Nephron (organoid): ENCODE results near the gene GDPD5.

Experiments used
- H3K27ac Mint-ChIP-seq, 3 experiments: 2 replicates each; pipeline ENCODE4 v1.8.0; 2020; ENCODE audit warnings: mixed read lengths in 3 of 3, mild to moderate bottlenecking in 2 of 3, moderate library complexity in 1 of 3
- H3K27me3 Mint-ChIP-seq: 2 replicates; pipeline ENCODE4 v1.8.0; 2021; ENCODE audit warnings: low read depth, mild to moderate bottlenecking, moderate library complexity, mixed read lengths
- H3K36me3 Mint-ChIP-seq: 2 replicates; pipeline ENCODE4 v1.8.0; 2020; ENCODE audit warnings: low read depth, mixed read lengths
- H3K4me1 Mint-ChIP-seq: 2 replicates; pipeline ENCODE4 v1.8.0; 2020; ENCODE audit warnings: mixed read lengths
- H3K4me3 Mint-ChIP-seq, 3 experiments: 2 replicates each; pipeline ENCODE4 v1.8.0; 2020; ENCODE audit warnings: mild to moderate bottlenecking in 3 of 3, mixed read lengths in 3 of 3, moderate library complexity in 2 of 3
- H3K9me3 Mint-ChIP-seq: 2 replicates; pipeline ENCODE4 v1.8.0; 2020; ENCODE audit warnings: mixed read lengths
- TF ChIP-seq, protein P1 (sequence below), 3 experiments: fragments of 200-600 bp; sonication (generic); IDR thresholded peaks; one replicate each; pipeline ENCODE4 v1.5.0; 2021; ENCODE audit warnings: antibody characterized with exemption in 3 of 3; ENCODE audit not compliant: unreplicated experiment in 3 of 3

GDPD5 gene

DNA sequence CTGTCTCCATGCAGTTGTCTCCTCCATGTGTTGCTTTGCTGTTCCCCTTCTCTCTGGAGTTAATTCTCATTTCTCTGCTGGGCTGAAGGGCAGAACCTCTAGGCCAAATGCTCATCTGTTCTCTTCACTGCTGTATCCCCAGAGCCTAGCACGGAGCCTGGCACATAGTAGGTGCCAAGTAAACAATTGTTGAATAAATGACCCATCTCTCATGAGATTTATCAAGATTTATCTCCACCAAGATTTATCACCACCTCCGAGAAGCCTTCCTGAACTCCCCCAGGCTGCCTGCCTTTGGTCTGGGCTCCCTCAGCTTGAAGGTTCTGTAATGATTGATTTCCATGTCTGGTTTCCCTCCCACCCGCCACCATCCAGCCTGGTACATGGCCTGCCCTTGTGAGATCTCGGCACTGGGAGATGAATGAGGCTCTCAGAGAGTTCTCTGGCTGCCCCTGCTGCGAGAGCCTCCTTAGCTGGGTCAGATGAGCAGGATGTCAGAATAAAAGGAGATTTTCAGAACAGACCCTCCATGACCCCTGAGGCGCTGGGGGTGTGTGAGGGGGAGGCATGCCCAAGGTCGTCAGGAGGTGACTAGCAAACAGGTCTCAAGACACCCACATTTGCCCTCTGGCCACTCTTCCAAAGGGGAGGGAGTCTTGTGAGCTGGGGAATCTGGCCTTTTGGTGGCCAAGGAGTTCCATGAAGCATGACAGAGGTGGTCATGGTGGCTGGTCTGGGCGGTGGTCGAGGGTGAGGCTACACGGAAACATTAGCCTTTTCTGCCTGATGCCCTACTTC lies 2.4 kb upstream of the GDPD5 start:
- Mint-ChIP-seq H3K36me3 (no peaks in the 10 kb centered on the region), H3K4me1 (peaks cover 7% of the 10 kb centered on the region), H3K4me3 (peak overlapping the region; percentile 85 to 86 (median 86)), H3K9me3 (no peaks in the 10 kb centered on the region), H3K27me3 (peaks cover 35% of the 10 kb centered on the region), H3K27ac (peak overlapping the region in 1 of 3 experiments; percentile 64)
- TF ChIP-seq, protein P1, sequence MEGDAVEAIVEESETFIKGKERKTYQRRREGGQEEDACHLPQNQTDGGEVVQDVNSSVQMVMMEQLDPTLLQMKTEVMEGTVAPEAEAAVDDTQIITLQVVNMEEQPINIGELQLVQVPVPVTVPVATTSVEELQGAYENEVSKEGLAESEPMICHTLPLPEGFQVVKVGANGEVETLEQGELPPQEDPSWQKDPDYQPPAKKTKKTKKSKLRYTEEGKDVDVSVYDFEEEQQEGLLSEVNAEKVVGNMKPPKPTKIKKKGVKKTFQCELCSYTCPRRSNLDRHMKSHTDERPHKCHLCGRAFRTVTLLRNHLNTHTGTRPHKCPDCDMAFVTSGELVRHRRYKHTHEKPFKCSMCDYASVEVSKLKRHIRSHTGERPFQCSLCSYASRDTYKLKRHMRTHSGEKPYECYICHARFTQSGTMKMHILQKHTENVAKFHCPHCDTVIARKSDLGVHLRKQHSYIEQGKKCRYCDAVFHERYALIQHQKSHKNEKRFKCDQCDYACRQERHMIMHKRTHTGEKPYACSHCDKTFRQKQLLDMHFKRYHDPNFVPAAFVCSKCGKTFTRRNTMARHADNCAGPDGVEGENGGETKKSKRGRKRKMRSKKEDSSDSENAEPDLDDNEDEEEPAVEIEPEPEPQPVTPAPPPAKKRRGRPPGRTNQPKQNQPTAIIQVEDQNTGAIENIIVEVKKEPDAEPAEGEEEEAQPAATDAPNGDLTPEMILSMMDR (IDR thresholded peaks at IDR 0.05; ENCODE audit: unreplicated experiment in 3 of 3), result no peak

DNA sequence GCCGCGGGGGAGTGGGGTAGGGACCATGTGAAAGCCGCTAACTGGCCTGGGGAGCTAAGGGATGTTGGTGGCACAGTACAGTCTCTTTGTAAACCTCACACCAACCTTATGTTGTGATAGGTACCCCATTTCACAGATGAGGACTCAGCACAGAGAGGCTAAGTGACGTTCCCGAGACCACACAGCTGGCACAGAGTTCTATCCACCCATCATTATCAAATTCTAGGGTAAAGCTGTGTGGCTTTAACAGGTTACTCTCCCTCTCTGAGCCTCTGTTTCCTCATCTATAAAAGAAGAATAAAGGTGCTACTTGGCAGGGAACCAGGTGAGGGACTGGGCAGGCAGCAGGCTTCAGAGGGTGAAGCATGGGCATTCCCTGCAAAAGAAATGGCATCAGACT lies 1.4 kb upstream of the GDPD5 start:
- H3K9me3 Mint-ChIP-seq, result no peaks in the 10 kb centered on the region
- peak overlapping the region; percentile 85 to 86 (median 86) for H3K4me3 Mint-ChIP-seq
- no peaks in the 10 kb centered on the region for H3K36me3 Mint-ChIP-seq
- TF ChIP-seq, protein P1 (IDR thresholded peaks at IDR 0.05; ENCODE audit: unreplicated experiment in 3 of 3), result no peak
- H3K27me3 Mint-ChIP-seq, result peaks cover 44% of the 10 kb centered on the region
- H3K27ac Mint-ChIP-seq, result no peak overlapping the region
- peaks cover 7% of the 10 kb centered on the region for H3K4me1 Mint-ChIP-seq

DNA sequence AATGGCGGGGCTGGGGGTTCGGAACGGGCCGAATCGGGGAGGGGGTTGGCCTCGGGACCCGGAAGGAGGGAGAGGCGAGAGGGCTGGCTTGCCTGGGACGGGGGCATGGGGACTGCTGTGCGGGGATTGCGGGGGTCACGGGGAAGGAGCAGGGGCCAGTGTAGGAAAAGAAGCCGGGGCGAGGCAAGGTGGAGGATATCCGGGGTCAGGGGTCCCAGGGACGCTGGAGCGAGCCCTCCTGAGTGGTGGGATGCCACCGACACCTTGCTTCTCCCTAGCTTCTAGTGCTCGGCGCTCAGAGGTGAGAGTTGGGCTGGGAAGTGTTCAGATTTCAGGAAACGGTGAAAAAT lies 426 bp upstream of the GDPD5 start:
- no peaks in the 10 kb centered on the region for H3K36me3 Mint-ChIP-seq
- TF ChIP-seq, protein P1 (IDR thresholded peaks at IDR 0.05; ENCODE audit: unreplicated experiment in 3 of 3), result no peak
- H3K4me3 Mint-ChIP-seq, result peak overlapping the region; percentile 85 to 86 (median 86)
- peaks cover 7% of the 10 kb centered on the region for H3K4me1 Mint-ChIP-seq
- peak overlapping the region in 1 of 3 experiments; percentile 21 for H3K27ac Mint-ChIP-seq
- peaks cover 48% of the 10 kb centered on the region for H3K27me3 Mint-ChIP-seq
- no peaks in the 10 kb centered on the region for H3K9me3 Mint-ChIP-seq

DNA sequence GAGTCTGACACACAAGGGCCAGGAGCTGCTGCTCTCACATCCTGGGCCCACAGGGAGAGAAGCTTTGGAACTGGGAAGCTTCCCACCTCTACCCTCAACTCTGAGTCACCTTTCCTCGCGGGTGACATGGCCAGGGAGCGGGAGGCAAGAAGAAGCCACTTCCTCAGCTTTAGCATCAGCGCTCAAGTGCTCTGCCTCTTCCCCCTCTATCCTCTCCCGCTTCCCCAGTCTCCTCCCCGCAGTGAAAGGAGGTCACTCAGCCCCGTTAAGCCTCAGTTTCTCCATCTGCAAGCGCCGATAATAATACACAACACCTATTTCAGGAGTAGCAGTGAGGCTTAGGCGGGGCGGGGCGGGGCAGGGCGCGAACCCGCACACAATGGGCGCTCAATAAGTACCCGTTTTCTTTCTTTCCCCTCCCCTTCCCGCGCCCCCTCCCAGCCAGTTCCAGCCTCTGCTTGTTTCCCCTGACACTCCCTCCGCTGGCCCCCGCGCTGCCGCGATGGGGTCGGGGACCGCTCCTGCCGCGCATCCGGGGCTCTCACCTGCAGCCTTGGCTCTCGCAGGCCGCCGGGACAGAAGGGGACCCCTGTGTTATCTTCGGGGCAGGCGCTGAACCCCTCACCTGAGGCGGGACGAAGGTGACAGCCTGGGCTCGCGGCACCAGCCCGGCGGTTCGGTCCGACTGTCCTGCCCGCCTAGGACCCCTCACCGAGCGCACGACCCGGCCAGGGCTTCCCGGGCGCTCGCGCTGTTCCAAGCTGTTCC lies 892 bp downstream of the GDPD5 start:
- Mint-ChIP-seq H3K36me3 (no peaks in the 10 kb centered on the region), H3K4me1 (peaks cover 12% of the 10 kb centered on the region), H3K27me3 (peaks cover 48% of the 10 kb centered on the region), H3K27ac (peak overlapping the region in 1 of 3 experiments; percentile 18), H3K4me3 (peak overlapping the region; percentile 78 to 85 (median 84)), H3K9me3 (no peaks in the 10 kb centered on the region)
- TF ChIP-seq, protein P1 (IDR thresholded peaks at IDR 0.05; ENCODE audit: unreplicated experiment in 3 of 3), result no peak

DNA sequence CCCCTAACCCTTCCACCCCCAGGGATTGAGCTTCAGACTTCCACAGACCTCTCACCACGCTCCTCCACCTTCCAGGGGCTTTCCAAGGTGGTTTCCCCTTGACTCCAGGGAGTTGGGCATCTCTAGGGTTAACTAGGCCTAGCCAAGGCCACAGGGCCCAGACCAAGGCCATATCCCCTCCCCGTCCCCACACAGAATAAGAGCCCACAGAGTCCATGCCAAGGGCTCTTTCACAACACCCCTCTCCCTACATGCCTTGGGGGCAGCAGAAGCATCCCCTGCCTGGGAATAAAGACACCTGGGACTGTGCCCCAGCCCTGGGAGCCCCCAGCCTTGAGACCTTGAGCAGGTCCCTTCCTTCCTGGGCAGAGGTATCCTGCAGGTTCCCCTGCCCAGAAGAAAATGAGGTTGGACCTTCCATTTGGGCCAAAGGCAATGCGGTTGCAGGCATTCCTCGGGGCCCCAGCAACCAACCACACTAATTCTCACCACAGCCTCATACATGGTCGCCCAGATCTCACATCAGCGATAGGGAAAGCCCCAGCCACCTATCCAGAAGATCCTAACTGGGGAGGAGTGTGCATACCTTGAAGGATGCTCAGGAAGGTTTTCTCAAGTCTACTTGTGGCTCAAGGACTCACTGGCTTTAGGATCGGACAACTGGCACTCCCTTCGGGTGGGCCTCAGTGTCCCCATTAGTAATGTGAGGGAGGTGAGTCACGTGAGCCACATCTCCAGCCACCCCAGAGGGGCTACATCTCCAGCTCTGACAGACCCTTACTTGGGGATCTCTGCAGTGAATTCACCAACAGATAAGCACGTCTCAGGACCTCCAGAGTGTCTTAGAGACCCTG lies 1.7 kb downstream of the GDPD5 start:
- peak overlapping the region in 1 of 3 experiments; percentile 18 for H3K27ac Mint-ChIP-seq
- peak overlapping the region; percentile 78 to 85 (median 84) for H3K4me3 Mint-ChIP-seq
- H3K9me3 Mint-ChIP-seq, result no peaks in the 10 kb centered on the region

More for the DNA sequence above, 1.7 kb downstream of the GDPD5 start:
- TF ChIP-seq, protein P1 (IDR thresholded peaks at IDR 0.05; ENCODE audit: unreplicated experiment in 3 of 3), result no peak
- Mint-ChIP-seq H3K36me3 (no peaks in the 10 kb centered on the region), H3K27me3 (peaks cover 49% of the 10 kb centered on the region), H3K4me1 (peaks cover 20% of the 10 kb centered on the region)
